Ramos (cell line): ENCODE results near the gene TBC1D17.

ENCODE experiments used
- in situ Hi-C: fragments of 300-500 bp; cut with MboI; formaldehyde crosslinking; loops from one replicate; pipeline ENCODE4 v1.14.3; 2022; ENCODE audit warnings: low sequenced_read_pairs; ENCODE audit not compliant: unreplicated experiment

TBC1D17 gene

GRCh38 chr19:49859682-49860335 lies 17.7 kb upstream of the TBC1D17 start:
- in situ Hi-C loops, result no loop called here

- in situ Hi-C loops, result no loop called here
These were observed 17.0 kb upstream of the TBC1D17 start for GRCh38 chr19:49860336-49861102.

- in situ Hi-C loops, result no loop called here
These were observed 16.4 kb upstream of the TBC1D17 start for GRCh38 chr19:49861107-49861506.

GRCh38 chr19:49861541-49862378 lies 15.7 kb upstream of the TBC1D17 start:
- in situ Hi-C loops, result no loop called here

GRCh38 chr19:49862391-49863253 lies 14.9 kb upstream of the TBC1D17 start:
- in situ Hi-C loops, result no loop called here

- in situ Hi-C loops, result no loop called here
These were observed 14.1 kb upstream of the TBC1D17 start for GRCh38 chr19:49863254-49863934.

- in situ Hi-C loops, result no loop called here
These were observed 13.6 kb upstream of the TBC1D17 start for GRCh38 chr19:49863935-49864320.

GRCh38 chr19:49864890-49865289 lies 12.6 kb upstream of the TBC1D17 start:
- in situ Hi-C loops, result no loop called here

GRCh38 chr19:49866933-49867782 lies 10.3 kb upstream of the TBC1D17 start, which contains the start of gene PNKP:
Gene PNKP, minus strand, starts transcription at chr19:49867576. Its CDS starts 372 bp downstream, at chr19:49867204.
- in situ Hi-C loops, result no loop called here

GRCh38 chr19:49869009-49869483 lies 8.5 kb upstream of the TBC1D17 start:
- in situ Hi-C loops, result no loop called here

GRCh38 chr19:49869484-49870308 lies 7.8 kb upstream of the TBC1D17 start:
- in situ Hi-C loops, result no loop called here

GRCh38 chr19:49870309-49870901 lies 7.1 kb upstream of the TBC1D17 start:
- in situ Hi-C loops, result no loop called here

- in situ Hi-C loops, result no loop called here
These were observed 6.0 kb upstream of the TBC1D17 start for GRCh38 chr19:49871349-49871985.

- in situ Hi-C loops, result no loop called here
These were observed 5.0 kb upstream of the TBC1D17 start for GRCh38 chr19:49872245-49873128.

GRCh38 chr19:49873129-49873521 lies 4.4 kb upstream of the TBC1D17 start:
- in situ Hi-C loops, result no loop called here

- in situ Hi-C loops, result no loop called here
These were observed 3.7 kb upstream of the TBC1D17 start for GRCh38 chr19:49873834-49874233.
